Liver (tissue), 3 donors: ENCODE data around the gene MLKL.

Source experiments
- CTCF ChIP-seq: fragments of 150-350 bp; IDR thresholded peaks from 2 replicates; pipeline ENCODE4 v1.5.1; 2017; ENCODE audit warnings: improper control_type of control experiment, low read depth, low read length; ENCODE audit not compliant: missing input control
- GABPA ChIP-seq, 2 donors: IDR thresholded peaks in 1 of 2; conservative IDR thresholded peaks in 1 of 2; 2 replicates each; pipeline ENCODE4 v1.6.1; 2016; ENCODE audit warnings: antibody characterized with exemption in 2 of 2, mild to moderate bottlenecking in 1 of 2, moderate library complexity in 1 of 2
- donor health status: healthy.
- donor health status: healthy.

GRCh38 chr16:74633686-74634085, 67.0 kb downstream of the MLKL start:
- TF ChIP-seq CTCF (no peak), GABPA (IDR thresholded peaks at IDR 0.05 in 1 of 2, conservative IDR thresholded peaks at IDR 0.05 in 1 of 2) (no peak)
